GM18951 (cell line): ENCODE results near the gene TGM1.

Experiments used
- POLR2A ChIP-seq: IDR thresholded peaks from 4 replicates; pipeline ENCODE4 v1.6.1; 2011; ENCODE audit warnings: mild to moderate bottlenecking; ENCODE audit not compliant: insufficient read length, insufficient read depth; ENCODE audit errors: extremely low read depth
- in situ Hi-C: fragments of 300-500 bp; cut with MboI; formaldehyde crosslinking; loops from one replicate; pipeline ENCODE4 v1.12.0; 2022; ENCODE audit warnings: low sequenced_read_pairs, mixed read lengths, inconsistent platforms; ENCODE audit not compliant: unreplicated experiment

Gene TGM1

GRCh38 chr14:24299255-24300191 lies 36.5 kb upstream of the TGM1 start, which contains the start of the genes DHRS1 and NOP9:
Gene DHRS1 (minus strand): TSS chr14:24299780. CDS start chr14:24299106, 674 bp downstream.
Gene NOP9 (plus strand): TSS chr14:24299850. CDS start chr14:24299955, 105 bp downstream.
- TF ChIP-seq POLR2A = peak; percentile 82
- in situ Hi-C loops = loop anchor here (5.0 kb wide), 1 partner anchor 57 kb away; the partner anchor contains the start of gene TINF2

GRCh38 chr14:24298892-24299254 lies 35.9 kb upstream of the TGM1 start:
- in situ Hi-C loops = loop anchor here (5.0 kb wide), 1 partner anchor 57 kb away; the partner anchor contains the start of gene TINF2
- no peak for TF ChIP-seq POLR2A

- in situ Hi-C loops = loop anchor here (5.0 kb wide), 1 partner anchor 55 kb away; the partner anchor contains the start of gene TINF2
Measured at GRCh38 chr14:24297190-24297964, 34.4 kb upstream of the TGM1 start.

GRCh38 chr14:24296341-24297157 lies 33.6 kb upstream of the TGM1 start:
- no peak for TF ChIP-seq POLR2A
- in situ Hi-C loops = loop anchor here (5.0 kb wide), 1 partner anchor 54 kb away; the partner anchor contains the start of gene TINF2

More at GRCh38 chr14:24297190-24297964, 34.4 kb upstream of the TGM1 start:
- no peak for TF ChIP-seq POLR2A

- in situ Hi-C loops = no loop called here
- no peak for TF ChIP-seq POLR2A
Measured at GRCh38 chr14:24293525-24293924, 30.5 kb upstream of the TGM1 start.

GRCh38 chr14:24292118-24292807 lies 29.3 kb upstream of the TGM1 start:
- in situ Hi-C loops = no loop called here
- no peak for TF ChIP-seq POLR2A

GRCh38 chr14:24291446-24292117 lies 28.6 kb upstream of the TGM1 start:
- TF ChIP-seq POLR2A = no peak
- in situ Hi-C loops = no loop called here

GRCh38 chr14:24290746-24291145 lies 27.8 kb upstream of the TGM1 start:
- no peak for TF ChIP-seq POLR2A
- in situ Hi-C loops = no loop called here

- in situ Hi-C loops = no loop called here
- no peak for TF ChIP-seq POLR2A
Measured at GRCh38 chr14:24289649-24290280, 26.8 kb upstream of the TGM1 start.

- in situ Hi-C loops = no loop called here
- no peak for TF ChIP-seq POLR2A
Measured at GRCh38 chr14:24286996-24287395, 24.0 kb upstream of the TGM1 start.

- TF ChIP-seq POLR2A = no peak
- in situ Hi-C loops = no loop called here
Measured at GRCh38 chr14:24285351-24285750, 22.4 kb upstream of the TGM1 start.
